Liver (tissue), 3 donors: Measurements from ENCODE around the gene OR52K2.

Experiments
- RAD21 ChIP-seq, 2 donors: IDR thresholded peaks; 2 replicates each; pipeline ENCODE4 v1.6.1; 2016; ENCODE audit warnings: antibody characterized with exemption in 2 of 2, mild to moderate bottlenecking in 2 of 2
- TAF1 ChIP-seq: conservative IDR thresholded peaks from 2 replicates; pipeline ENCODE4 v1.6.1; 2016; ENCODE audit warnings: antibody characterized with exemption, mild to moderate bottlenecking
- YY1 ChIP-seq: IDR thresholded peaks from 2 replicates; pipeline ENCODE4 v1.6.1; 2016; ENCODE audit warnings: antibody characterized with exemption, mild to moderate bottlenecking
- TF ChIP-seq, protein P1 (sequence below): fragments of 150-350 bp; IDR thresholded peaks from 2 replicates; pipeline ENCODE4 v1.5.1; 2017; ENCODE audit warnings: improper control_type of control experiment, low read depth, low read length; ENCODE audit not compliant: missing input control
- TF ChIP-seq, protein P2 (sequence below): IDR thresholded peaks from 2 replicates; pipeline ENCODE4 v1.6.1; 2016; ENCODE audit warnings: antibody characterized with exemption, mild to moderate bottlenecking
- TF ChIP-seq, protein P3 (sequence below): IDR thresholded peaks from 2 replicates; pipeline ENCODE4 v1.6.1; 2016; ENCODE audit warnings: antibody characterized with exemption
- donor health status: healthy.
- donor health status: healthy.

DNA sequence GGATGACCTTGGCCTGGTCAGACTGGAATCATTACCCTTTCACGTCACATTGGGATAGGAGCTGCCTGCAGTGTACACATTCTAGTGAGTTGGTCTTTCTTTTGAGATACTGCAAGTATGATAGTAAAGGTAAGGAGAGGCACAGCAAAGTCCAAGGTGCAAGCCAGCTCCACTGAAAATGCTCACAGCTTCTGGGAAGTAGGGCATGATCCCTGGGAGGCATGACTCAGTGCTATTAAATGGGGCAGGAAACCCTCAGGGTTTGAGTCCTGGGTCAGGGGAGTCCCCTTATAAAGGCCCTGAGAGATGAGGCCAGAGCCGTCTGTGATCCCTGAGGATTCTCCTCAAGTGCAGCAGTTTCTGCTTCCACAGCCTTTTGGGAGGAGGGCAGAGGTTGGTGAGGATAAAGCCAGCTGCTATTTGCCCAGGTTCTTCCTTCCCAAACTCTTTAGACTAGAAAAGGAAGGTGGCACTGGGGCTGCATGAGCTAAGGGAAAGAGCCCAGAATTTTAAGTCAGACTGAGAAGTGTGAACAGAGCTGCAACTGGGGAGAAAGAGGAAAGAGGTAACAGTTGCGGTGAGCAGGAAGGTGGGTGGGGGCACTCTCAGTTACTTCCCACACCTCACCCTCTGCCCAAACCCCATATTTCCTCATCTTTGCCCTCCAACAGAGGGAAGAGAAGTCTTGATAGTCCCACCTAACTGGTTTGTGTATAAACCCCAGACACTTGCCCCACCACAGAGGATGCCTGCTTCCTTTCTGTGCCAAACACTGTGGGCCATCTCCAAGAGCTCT lies 18.9 kb downstream of the OR52K2 start:
- TF ChIP-seq, protein P1, sequence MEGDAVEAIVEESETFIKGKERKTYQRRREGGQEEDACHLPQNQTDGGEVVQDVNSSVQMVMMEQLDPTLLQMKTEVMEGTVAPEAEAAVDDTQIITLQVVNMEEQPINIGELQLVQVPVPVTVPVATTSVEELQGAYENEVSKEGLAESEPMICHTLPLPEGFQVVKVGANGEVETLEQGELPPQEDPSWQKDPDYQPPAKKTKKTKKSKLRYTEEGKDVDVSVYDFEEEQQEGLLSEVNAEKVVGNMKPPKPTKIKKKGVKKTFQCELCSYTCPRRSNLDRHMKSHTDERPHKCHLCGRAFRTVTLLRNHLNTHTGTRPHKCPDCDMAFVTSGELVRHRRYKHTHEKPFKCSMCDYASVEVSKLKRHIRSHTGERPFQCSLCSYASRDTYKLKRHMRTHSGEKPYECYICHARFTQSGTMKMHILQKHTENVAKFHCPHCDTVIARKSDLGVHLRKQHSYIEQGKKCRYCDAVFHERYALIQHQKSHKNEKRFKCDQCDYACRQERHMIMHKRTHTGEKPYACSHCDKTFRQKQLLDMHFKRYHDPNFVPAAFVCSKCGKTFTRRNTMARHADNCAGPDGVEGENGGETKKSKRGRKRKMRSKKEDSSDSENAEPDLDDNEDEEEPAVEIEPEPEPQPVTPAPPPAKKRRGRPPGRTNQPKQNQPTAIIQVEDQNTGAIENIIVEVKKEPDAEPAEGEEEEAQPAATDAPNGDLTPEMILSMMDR, result no peak
- TF ChIP-seq RAD21 (IDR thresholded peaks at IDR 0.05), result no peak
- TF ChIP-seq, protein P2, sequence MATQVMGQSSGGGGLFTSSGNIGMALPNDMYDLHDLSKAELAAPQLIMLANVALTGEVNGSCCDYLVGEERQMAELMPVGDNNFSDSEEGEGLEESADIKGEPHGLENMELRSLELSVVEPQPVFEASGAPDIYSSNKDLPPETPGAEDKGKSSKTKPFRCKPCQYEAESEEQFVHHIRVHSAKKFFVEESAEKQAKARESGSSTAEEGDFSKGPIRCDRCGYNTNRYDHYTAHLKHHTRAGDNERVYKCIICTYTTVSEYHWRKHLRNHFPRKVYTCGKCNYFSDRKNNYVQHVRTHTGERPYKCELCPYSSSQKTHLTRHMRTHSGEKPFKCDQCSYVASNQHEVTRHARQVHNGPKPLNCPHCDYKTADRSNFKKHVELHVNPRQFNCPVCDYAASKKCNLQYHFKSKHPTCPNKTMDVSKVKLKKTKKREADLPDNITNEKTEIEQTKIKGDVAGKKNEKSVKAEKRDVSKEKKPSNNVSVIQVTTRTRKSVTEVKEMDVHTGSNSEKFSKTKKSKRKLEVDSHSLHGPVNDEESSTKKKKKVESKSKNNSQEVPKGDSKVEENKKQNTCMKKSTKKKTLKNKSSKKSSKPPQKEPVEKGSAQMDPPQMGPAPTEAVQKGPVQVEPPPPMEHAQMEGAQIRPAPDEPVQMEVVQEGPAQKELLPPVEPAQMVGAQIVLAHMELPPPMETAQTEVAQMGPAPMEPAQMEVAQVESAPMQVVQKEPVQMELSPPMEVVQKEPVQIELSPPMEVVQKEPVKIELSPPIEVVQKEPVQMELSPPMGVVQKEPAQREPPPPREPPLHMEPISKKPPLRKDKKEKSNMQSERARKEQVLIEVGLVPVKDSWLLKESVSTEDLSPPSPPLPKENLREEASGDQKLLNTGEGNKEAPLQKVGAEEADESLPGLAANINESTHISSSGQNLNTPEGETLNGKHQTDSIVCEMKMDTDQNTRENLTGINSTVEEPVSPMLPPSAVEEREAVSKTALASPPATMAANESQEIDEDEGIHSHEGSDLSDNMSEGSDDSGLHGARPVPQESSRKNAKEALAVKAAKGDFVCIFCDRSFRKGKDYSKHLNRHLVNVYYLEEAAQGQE, result no peak
- TF ChIP-seq, protein P3, sequence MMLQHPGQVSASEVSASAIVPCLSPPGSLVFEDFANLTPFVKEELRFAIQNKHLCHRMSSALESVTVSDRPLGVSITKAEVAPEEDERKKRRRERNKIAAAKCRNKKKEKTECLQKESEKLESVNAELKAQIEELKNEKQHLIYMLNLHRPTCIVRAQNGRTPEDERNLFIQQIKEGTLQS, result no peak
- TF ChIP-seq YY1, result no peak
- no peak for TF ChIP-seq TAF1
